Glomerular visceral epithelial cell (primary cell): ENCODE data around the gene KLRF1.

ENCODE experiments used
- DNase-seq: peaks from one replicate; pipeline ENCODE4 v3.0.0-alpha.2; 2016; ENCODE audit errors: extremely low spot score

KLRF1 gene, protein sequence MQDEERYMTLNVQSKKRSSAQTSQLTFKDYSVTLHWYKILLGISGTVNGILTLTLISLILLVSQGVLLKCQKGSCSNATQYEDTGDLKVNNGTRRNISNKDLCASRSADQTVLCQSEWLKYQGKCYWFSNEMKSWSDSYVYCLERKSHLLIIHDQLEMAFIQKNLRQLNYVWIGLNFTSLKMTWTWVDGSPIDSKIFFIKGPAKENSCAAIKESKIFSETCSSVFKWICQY

DNA sequence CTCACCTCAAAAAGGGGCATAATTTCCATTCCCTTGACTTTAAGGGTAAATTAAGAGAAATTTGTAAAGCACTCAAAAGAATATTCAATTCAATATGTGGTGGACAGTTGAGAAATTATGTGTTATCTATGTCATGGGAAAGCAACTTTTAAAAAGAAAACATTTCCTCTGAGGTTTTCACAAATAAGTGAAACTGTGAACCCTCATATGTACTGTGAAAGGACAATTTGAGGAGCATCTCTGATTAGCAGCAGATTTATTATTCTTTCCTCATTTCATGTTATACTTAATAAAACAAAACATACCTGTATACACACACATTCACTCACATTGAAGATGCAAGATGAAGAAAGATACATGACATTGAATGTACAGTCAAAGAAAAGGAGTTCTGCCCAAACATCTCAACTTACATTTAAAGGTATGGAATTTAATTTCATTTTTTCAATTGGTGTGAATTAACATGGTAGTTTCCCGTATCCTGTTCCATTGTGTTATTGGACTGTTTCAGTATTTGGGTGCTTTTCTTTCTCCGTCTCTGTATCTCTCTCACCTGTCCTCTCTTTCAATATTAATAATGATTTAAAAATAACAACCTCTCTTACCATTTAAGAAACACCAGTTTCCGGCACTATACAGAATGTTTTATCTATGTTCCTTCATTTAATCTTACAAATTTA is at the start of gene KLRF1:
KLRF1 (plus strand) TSS at position 273 of the 680 bp plus-strand sequence; CDS start at position 337, 64 bp downstream.
- no peak for DNase-seq

DNA sequence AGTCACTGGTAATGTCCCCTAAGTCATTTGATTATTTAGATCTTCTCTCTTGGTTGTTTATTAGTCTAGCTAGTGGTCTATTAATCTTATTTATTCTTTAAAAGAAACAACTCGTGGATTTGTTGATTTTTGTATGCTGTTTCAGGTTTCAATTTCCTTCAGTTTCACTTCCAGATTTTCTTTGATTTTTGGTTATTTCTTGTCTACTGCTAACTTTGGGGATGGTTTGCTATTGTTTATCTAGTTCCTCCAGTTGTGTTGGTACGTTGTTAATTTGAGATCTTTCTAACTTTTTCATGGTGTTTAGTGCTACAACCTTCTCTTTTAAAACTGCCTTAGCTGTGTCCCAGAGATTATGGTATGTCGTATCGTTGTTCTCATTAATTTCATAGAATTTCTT is 48.1 kb upstream of the KLRF1 start:
- no peak for DNase-seq

DNA sequence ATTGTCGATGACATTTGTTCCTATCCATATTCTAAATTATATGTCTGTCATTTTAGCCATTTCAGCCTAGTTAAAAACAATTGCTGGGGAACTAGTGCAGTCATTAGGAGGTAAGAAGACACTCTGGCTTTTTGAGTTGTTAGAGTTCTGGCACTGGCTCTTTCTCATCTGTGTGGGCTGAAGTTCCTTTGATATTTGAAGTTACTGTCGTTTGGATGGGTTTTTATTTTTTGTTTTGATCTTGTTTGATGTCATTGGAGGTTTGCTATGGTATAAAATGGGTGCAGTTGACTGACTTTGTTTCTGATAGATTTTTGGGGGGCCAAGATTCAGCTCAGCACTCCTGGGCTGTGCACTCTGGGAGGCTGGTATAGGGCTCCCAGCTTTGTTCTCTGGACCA is 45.9 kb upstream of the KLRF1 start:
- DNase-seq: no peak

- no peak for DNase-seq
Observed at GRCh38 chr12:9782547-9783382, 44.5 kb upstream of the KLRF1 start.

DNA sequence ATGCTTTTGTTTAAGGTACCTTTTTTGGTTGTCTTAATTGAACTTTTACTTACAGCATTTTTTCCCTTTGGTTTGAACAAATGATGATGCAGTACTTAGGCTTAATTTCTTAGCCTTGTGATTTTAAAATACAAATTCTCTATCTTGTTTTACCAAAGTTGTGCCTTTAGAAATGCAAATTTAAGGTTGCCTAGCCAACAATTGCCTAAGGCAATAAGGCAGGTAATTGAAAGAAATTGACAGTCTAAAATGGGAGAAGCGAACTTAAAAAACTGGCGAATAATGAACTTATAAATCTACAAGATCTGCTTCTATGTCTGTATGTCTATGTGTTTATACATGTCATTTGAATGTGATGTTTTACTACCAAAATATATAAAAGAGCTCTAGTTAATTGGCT is 43.0 kb upstream of the KLRF1 start:
- no peak for DNase-seq

- DNase-seq: no peak
Observed at GRCh38 chr12:9784816-9785215, 42.5 kb upstream of the KLRF1 start.

DNA sequence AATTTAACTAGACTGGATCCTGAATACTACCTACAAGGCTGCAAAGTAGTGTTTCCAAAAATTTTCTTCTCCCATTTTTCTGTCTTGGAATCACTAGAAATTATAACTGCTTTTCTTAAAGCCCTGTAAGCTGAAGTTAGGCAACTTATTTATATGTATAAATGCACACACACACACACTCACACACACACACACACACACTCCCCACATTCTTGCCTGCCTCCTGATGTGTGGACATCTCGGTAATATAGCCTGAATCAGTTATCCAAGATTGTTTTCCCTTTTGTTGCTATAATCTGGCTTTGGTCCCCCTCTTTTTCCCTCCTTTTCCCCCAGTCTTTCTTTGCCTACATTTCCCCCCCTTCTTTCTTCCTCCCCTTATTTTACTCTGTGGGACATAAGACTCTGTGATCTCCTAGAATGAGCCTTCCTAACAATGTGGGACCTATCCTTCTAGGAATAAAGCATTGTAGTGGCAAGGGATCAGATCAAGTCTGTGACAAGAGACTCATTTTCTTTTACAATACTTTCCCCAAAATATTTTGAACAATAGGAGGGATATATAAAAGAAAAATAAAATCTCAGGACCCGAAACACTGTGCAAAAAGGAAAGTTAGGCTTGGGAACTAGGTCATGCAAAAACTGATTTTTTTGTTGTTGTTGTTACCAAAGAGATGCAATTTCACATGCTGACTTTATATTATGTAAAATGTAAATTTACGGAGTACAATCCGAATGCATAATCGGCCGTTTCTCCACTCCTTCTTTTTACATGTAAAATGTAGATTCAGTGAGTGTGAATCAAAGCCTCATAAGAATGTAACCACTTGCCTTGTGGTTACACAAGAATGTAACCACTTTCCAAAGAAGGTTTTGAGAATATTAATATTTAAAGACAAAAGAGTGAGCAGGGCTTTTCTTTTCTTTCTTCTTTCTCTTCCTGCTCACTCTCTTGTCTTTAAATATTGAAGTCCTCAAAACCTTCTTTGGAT is 40.3 kb upstream of the KLRF1 start:
- DNase-seq: peak; percentile 4

GRCh38 chr12:9792185-9792900 is 34.9 kb upstream of the KLRF1 start:
- DNase-seq: no peak

DNA sequence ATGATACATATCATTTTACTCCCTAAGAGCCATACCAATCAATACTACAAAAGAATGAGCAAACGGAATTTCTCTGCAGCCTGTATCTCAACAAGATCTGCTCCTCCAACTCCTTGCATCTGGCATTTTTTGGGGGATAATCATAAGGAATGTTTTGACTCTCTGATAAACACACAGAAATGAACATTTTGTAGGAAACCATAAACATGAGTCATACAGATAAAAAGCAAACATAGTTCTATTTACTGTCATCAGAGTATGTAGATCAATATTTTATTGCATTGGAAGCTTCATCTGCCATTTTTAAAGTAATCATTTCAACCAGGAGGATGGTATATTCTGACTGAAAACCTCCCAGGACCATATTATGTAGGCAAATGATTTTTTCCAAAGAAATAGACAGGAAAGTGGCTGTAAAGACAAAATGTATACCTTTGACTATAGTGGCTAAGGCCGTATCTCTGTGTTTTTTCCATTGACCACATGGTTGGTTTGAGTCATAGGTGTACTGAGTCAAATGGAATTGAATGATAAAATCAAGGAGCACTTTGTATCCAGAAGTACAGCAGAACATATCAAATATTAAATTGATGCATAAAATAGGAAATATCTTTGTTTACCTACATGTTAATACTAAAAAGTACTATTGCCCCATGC is 34.2 kb upstream of the KLRF1 start:
- no peak for DNase-seq

DNA sequence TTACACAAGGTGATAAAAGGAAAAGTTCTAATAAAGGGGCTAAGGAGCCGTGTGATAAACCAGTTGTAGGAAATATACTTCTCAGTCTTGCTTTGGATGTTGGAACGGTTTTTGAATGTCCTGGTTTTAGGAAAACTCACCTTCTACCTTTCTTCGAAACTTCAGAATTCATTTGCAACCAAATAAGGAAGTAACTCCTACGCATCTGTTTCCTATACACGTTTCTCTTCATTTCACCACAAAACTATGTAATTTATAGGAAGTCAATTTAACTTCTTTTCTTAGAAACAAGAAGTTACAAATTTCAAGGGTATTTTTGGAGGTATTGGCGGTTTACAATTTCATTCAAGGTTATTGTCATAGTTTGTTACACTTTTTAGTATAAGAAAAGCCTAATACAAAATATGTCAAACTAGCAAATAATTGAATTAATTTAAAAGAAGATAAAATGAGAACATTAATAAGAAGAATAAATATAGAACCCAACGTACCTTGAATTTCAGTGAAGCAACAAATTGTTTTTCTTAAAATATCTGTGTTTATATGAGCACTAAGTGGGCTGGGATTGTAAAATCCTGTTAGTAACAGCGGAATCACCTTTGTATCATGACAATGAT is 33.4 kb upstream of the KLRF1 start:
- no peak for DNase-seq

- DNase-seq: no peak
Observed at GRCh38 chr12:9794484-9795093, 32.7 kb upstream of the KLRF1 start.

DNA sequence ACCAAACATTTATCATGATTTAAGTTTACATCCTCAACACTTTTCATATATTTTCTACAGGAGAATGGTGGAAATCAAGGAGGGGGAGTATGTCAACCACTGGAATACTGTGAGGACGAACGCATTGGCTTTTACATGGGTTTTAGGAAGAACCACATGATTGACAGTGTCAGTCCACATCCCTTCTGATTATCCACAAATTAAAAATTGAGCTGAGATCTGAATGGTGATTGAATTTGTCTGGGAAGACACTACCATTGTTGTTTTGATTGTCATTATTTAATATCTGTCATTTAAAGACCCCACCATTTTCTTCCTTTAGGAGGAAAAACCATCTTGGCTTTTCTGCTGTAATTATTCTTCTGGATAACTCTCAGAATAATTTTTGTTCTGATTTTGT is 31.3 kb upstream of the KLRF1 start:
- no peak for DNase-seq

GRCh38 chr12:9796346-9796745 is 30.9 kb upstream of the KLRF1 start:
- DNase-seq: no peak

GRCh38 chr12:9796971-9797370 is 30.3 kb upstream of the KLRF1 start:
- no peak for DNase-seq

- peak; percentile 57 for DNase-seq
Observed at GRCh38 chr12:9797722-9798619, 29.3 kb upstream of the KLRF1 start.

DNA sequence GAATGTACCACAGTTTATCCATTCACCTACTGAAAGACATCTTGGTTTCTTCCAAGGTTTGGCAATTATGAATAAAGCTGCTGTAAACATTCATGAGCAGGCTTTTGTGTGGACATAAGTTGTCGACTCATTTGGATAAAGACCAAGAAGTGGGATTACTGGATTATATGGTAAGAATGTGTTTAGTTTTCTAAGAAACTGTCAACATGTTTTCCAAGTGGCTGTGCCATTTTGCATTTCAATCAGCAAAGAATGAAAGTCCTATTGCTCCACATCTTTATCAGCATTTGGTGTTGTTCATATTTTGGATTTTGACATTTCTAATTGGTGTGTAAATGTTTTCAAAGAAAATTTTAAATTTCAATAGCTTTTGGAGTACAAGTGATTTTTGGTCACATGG is 27.3 kb upstream of the KLRF1 start:
- no peak for DNase-seq

DNA sequence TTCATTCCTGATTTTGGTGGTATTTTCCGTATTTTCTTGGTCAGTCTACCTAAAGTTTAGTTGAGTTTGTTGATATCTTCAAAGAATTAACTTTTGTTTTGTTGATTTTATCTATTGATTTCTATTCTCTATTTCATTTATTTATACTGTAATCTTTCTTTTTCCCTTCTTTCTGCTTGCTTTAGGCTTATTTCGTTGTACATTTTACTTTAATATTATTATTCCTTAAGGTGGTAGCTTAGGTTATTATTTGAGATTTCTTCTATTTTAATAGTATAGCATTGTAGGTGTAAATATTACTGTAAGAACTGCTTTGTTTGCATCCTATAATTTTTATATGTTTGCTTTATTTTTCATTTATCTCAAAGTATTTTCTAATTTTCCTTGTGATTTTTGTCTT is 21.4 kb upstream of the KLRF1 start:
- no peak for DNase-seq

DNA sequence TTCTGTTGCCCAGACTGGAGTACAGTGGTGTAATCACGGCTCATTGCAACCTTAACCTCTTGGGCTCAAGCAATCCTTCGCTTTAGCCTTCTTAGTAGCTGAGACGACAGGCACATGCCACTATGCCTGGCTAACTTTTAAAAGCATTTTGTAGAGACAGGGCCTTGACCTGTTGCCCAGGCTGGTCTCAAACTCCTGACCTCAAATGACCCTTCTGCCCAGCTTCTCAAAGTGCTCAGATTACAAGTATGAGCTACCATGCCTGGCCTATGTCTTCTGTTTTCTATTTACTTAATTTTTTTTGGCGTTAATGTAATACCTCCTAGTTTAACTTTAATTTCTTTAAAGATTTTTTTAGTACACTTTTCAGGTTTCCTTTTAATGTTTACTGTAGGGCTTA is 20.6 kb upstream of the KLRF1 start:
- DNase-seq: no peak
